Diencephalon (tissue), 1 donor: ENCODE measurements around the gene SYT6. TPM values are rescaled to one million over a fixed set of nuclear protein-coding genes. Genes with fewer than 3 reads are reported as not detected.

Source experiments
- total RNA-seq: library from RNA; depleted of rRNA; stranded (reverse); fragments of >200 nt; gene quantifications from one replicate; pipeline ENCODE4 v1.2.3, GENCODE V29; 2014

Gene SYT6, protein sequence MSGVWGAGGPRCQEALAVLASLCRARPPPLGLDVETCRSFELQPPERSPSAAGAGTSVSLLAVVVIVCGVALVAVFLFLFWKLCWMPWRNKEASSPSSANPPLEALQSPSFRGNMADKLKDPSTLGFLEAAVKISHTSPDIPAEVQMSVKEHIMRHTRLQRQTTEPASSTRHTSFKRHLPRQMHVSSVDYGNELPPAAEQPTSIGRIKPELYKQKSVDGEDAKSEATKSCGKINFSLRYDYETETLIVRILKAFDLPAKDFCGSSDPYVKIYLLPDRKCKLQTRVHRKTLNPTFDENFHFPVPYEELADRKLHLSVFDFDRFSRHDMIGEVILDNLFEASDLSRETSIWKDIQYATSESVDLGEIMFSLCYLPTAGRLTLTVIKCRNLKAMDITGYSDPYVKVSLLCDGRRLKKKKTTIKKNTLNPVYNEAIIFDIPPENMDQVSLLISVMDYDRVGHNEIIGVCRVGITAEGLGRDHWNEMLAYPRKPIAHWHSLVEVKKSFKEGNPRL
- total RNA-seq, result 19.1 TPM

GRCh38 chr1:114153261-114154145 is at the start of gene SYT6:
Gene SYT6 (minus strand): TSS chr1:114153869. CDS start chr1:114153772, 97 bp downstream.

Other genes with a start within 250 kb of the SYT6 start
- gene AP4B1, start 249.1 kb downstream of the SYT6 start, total RNA-seq, result 26.8 TPM
- gene DCLRE1B, start 248.5 kb downstream of the SYT6 start, total RNA-seq, result 7.2 TPM
- 56.1 TPM for gene HIPK1, start 224.5 kb downstream of the SYT6 start, total RNA-seq
- 19.8 TPM for gene OLFML3, start 174.4 kb downstream of the SYT6 start, total RNA-seq